SK-N-MC (cell line): ENCODE measurements around the gene MZF1.
"Not testable (repeated sequence)": the region's sequence is repeated elsewhere in the genome, so short reads cannot be mapped to it uniquely, and the experiment has no call there.

ENCODE experiments used
- DNase-seq: peaks from one replicate; pipeline ENCODE4 v3.0.0-alpha.2; 2011; ENCODE audit warnings: low read depth, low spot score
- H3K27ac ChIP-seq: fragments of 200-600 bp; sonication (generic); 2 replicates; pipeline ENCODE4 v1.5.1; 2016; ENCODE audit warnings: mixed run types
- H3K36me3 ChIP-seq: fragments of 200-600 bp; sonication (generic); 2 replicates; pipeline ENCODE4 v1.6.1; 2017; ENCODE audit warnings: antibody characterized with exemption, low read length, mixed read lengths; ENCODE audit not compliant: insufficient read depth
- H3K4me3 ChIP-seq: fragments of 200-600 bp; sonication (generic); 2 replicates; pipeline ENCODE4 v1.5.1; 2016
- H3K9ac ChIP-seq: fragments of 200-600 bp; sonication (generic); 2 replicates; pipeline ENCODE4 v1.8.0; 2017; ENCODE audit warnings: mixed run types, mixed read lengths; ENCODE audit not compliant: insufficient read length
- H3K9me3 ChIP-seq: fragments of 200-600 bp; sonication (generic); 2 replicates; pipeline ENCODE4 v1.6.1; 2017; ENCODE audit warnings: low read depth, mild to moderate bottlenecking, antibody characterized with exemption, low read length, moderate library complexity, mixed read lengths
- EZH2 ChIP-seq: fragments of 200-600 bp; sonication (generic); IDR thresholded peaks from one replicate; pipeline ENCODE4 v1.6.1; 2017; ENCODE audit warnings: antibody characterized with exemption
- FOXP2 ChIP-seq: optimal IDR thresholded peaks from 2 replicates; pipeline ENCODE3; 2011; ENCODE audit warnings: mild to moderate bottlenecking, moderate library complexity; ENCODE audit not compliant: insufficient read depth; ENCODE audit errors: extremely low read length, control extremely low read depth
- POLR2AphosphoS5 ChIP-seq: IDR thresholded peaks from 2 replicates; pipeline ENCODE4 v1.6.1; 2012; ENCODE audit warnings: mild to moderate bottlenecking, low read depth, low read length, borderline replicate concordance

The MZF1 gene

GRCh38 chr19:58547323-58548312 is 25.5 kb downstream of the MZF1 start:
- TF ChIP-seq EZH2 (no peak), POLR2AphosphoS5 (no peak; the same call in 1 of the 2 replicates), FOXP2 (no peak)
- no peak overlapping the region for H3K9ac ChIP-seq
- no peak overlapping the region for H3K27ac ChIP-seq
- no peak overlapping the region for H3K4me3 ChIP-seq
- no peak for DNase-seq
- H3K36me3 ChIP-seq, result peaks cover 76% of the 10 kb centered on the region
- no peaks in the 10 kb centered on the region for H3K9me3 ChIP-seq

GRCh38 chr19:58546019-58546530 is 27.1 kb downstream of the MZF1 start:
- no peak for TF ChIP-seq EZH2
- TF ChIP-seq FOXP2, result no peak
- H3K36me3 ChIP-seq, result peaks cover 63% of the 10 kb centered on the region

GRCh38 chr19:58545286-58546018 is 27.7 kb downstream of the MZF1 start:
- H3K27ac ChIP-seq, result peak overlapping the region; percentile 75; the same call in 1 of the 2 replicates
- H3K36me3 ChIP-seq, result peaks cover 57% of the 10 kb centered on the region
- DNase-seq, result no peak

More at GRCh38 chr19:58546019-58546530, 27.1 kb downstream of the MZF1 start:
- H3K27ac ChIP-seq, result peak overlapping the region; percentile 63
- no peak for DNase-seq
- H3K9me3 ChIP-seq, result no peaks in the 10 kb centered on the region
- H3K4me3 ChIP-seq, result peak overlapping the region; percentile 97
- H3K9ac ChIP-seq, result peak overlapping the region; percentile 97

GRCh38 chr19:58544591-58545285 is 28.4 kb downstream of the MZF1 start:
- H3K9me3 ChIP-seq, result no peaks in the 10 kb centered on the region
- H3K27ac ChIP-seq, result peak overlapping the region; percentile 87
- H3K4me3 ChIP-seq, result peak overlapping the region; percentile 97
- H3K36me3 ChIP-seq, result peaks cover 50% of the 10 kb centered on the region
- peak overlapping the region; percentile 97 for H3K9ac ChIP-seq
- no peak for DNase-seq
- TF ChIP-seq POLR2AphosphoS5, result no peak
- TF ChIP-seq EZH2, result no peak
- TF ChIP-seq FOXP2, result no peak

More at GRCh38 chr19:58545286-58546018, 27.7 kb downstream of the MZF1 start:
- TF ChIP-seq FOXP2 (no peak), EZH2 (no peak), POLR2AphosphoS5 (no peak)
- no peaks in the 10 kb centered on the region for H3K9me3 ChIP-seq
- peak overlapping the region; percentile 97 for H3K4me3 ChIP-seq
- H3K9ac ChIP-seq, result peak overlapping the region; percentile 97

GRCh38 chr19:58543826-58544590 is 29.1 kb downstream of the MZF1 start, which contains the start of gene TRIM28:
Gene TRIM28, plus strand, starts transcription at chr19:58544064. Its CDS starts 694 bp downstream, at chr19:58544758.
- DNase-seq, result peak; percentile 96
- peak within 1 kb of the TSS; percentile 95 for H3K27ac ChIP-seq
- H3K36me3 ChIP-seq, result peaks cover 42% of the 10 kb centered on the region
- peak within 1 kb of the TSS; percentile 97 for H3K9ac ChIP-seq
- TF ChIP-seq FOXP2 (no peak), EZH2 (no peak), POLR2AphosphoS5 (peak; percentile 94)
- H3K4me3 ChIP-seq, result peak within 1 kb of the TSS; percentile 97
- H3K9me3 ChIP-seq, result no peaks in the 10 kb centered on the region

- H3K4me3 ChIP-seq, H3K9ac ChIP-seq, H3K9me3 ChIP-seq, H3K27ac ChIP-seq, DNase-seq: not testable (repeated sequence)
- H3K36me3 ChIP-seq, result peaks cover 30% of the 10 kb centered on the region
Measured at GRCh38 chr19:58542641-58543372, 30.3 kb downstream of the MZF1 start.

- H3K9ac ChIP-seq, DNase-seq, H3K36me3 ChIP-seq, H3K9me3 ChIP-seq, H3K4me3 ChIP-seq, H3K27ac ChIP-seq: not testable (repeated sequence)
Measured at GRCh38 chr19:58539169-58539559, 34.0 kb downstream of the MZF1 start.
